GM19463 (cell line): Measurements from ENCODE around the gene PRRX2.

Experiments used
- ATAC-seq: cut with Tn5 transposase; IDR thresholded peaks from one replicate; pipeline ENCODE4 v1.9.1; 2021; ENCODE audit warnings: mild to moderate bottlenecking, moderate library complexity; ENCODE audit not compliant: unreplicated experiment

The PRRX2 gene

DNA sequence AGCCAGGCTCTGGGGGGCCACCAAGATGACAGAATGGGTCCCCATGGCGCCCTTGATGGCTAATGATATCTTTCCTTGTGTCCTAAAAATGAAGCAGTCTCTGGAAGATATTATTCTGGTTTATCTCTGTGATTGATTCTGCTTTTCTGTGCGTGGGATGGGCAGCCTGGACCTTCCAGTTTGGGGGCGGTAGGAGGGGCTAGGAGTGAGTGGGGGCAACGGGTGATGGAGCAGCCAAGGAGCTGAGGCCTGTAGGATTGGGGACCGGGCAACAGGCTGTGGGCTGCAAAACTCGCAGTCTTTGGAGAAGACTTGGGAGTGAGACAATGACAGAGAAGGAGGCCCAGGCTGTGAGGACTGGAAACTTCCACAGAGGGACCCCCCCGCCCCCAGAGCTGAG lies 8.8 kb downstream of the PRRX2 start:
- no peak for ATAC-seq

DNA sequence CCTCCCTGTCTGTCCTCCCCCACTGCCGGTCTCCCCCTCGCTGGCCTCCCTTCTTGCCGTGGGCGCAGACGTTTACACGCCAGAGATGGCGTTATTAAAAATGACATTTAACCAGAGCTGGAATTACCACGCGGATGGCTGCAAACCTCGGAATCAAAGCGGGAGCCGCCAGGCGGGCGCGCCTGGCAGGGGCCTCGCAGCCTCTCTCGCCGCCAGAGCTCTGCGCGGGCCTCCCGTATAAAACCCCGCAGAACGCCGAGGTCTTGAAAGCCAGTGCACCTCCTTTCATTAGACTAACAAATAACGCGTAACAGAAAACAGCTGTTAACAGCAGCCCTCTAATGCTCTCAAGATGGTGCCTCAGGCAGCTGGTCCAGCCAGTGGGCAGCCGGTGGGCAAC lies 10.2 kb downstream of the PRRX2 start:
- ATAC-seq: no peak

DNA sequence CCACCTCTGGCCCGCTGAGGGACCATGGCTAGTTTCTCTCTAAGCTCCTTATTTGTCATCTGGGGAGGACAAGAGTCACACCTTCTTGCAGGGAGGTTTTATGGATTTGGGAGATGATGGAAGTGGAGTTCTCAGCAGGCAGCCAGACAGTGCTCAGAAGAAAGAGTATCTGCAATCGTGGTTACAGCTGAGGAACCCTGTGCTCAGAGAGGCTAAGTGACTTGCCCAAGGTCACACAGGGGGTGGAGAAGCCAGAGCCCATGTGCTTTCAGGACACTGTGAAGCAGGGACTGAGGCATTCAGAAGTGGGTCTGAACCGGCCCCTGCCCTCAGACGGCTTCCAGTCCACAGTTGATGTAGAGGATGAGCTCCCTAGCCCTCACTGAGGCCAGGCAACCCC lies 10.8 kb downstream of the PRRX2 start:
- ATAC-seq: no peak

DNA sequence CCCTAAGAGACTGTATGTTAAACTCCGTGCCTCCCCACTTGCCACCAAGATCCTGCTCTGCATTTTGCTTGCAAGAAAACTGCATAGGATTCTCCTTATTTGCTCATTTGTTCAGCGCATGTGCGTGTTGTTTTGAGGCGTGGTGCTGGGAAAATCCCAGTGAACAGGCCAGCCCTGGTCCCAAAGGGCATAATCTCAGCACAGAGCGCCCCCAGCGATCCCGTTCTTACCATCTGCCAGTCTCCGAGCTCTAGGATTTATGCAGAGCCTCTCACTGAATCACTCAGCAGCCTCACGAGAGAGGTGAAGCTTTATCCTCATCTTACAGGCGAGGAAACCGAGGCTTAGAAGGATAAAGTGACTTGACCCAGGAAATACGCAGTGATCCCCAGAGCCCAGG lies 11.5 kb downstream of the PRRX2 start:
- ATAC-seq: no peak

DNA sequence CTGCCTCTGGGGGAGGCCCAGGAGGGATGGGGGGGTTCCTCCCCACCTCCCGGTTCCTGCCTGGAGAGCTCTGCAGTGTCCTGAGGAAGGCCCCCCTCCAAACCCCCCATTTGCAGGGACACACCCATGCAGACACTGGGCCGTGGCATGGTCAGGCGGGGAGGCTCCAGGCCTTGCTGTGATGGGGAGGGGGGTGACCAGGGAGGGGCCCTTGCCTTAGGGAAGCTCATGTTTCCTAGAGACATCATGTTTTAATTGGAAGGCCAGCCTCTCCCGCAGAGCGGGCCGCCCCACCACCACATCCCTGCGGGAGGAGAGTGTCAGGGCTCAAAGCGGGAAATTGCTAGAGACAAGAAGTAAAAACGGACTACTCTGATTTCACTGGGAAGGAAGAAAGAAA lies 12.0 kb downstream of the PRRX2 start:
- no peak for ATAC-seq

DNA sequence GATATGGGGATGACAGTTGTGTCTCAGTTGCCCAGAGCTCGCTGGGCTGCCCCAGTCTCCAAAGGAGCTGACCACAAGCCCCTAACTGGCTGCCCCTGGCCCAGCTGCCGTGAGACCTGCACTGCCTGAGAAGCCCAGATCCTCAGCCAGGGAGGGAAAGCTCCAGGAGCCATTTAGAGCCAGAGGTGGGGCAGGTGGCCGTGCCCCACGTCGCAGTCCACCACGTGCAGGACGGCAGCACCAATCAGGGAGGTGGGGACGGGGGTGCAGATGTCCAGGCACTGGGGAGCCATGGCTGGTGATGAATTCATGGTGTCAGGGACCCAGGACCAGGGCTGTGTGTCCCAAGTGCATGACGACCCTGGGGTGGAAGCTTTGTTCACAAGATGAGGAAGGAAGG lies 13.4 kb downstream of the PRRX2 start:
- ATAC-seq: no peak

DNA sequence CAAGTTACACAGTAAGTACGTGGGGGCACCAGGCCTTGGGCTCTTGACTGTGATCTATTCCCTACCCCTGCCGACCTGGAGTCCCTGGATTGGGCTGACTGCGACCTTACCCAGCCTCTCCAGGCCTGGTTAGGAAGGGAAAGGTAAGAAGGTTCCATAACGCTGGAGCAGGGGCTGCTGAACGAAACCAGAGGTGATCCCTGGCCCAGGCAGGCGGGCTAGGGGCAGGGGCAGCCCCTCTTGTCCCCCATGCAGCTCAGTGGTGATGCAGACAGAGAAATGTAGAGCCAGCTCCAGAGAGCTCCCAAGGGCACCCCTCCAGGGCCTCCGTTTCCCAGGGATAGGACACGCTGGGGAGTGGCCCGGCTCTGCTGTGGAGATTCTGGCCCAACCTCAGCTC lies 14.1 kb downstream of the PRRX2 start:
- ATAC-seq: no peak

DNA sequence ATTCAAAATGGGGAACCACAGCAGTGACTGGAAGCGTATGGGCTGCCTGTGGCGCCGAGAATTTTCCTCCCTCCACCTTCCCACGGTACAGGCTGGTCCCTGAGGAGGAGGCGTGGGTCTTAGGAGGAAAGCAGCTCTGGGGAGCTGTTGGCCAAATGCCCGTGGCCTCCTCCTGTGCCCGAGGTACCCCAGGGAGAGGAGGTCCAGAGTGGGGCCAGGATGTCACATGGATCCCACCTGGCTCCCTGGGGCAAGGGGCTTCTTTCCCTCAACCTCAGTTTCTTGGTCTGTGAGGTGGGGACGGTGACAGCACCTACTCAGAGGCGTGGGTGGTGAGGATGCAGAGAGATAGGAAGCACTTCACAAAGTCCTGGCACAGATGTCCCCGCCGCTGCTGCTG lies 16.5 kb downstream of the PRRX2 start:
- ATAC-seq: no peak

DNA sequence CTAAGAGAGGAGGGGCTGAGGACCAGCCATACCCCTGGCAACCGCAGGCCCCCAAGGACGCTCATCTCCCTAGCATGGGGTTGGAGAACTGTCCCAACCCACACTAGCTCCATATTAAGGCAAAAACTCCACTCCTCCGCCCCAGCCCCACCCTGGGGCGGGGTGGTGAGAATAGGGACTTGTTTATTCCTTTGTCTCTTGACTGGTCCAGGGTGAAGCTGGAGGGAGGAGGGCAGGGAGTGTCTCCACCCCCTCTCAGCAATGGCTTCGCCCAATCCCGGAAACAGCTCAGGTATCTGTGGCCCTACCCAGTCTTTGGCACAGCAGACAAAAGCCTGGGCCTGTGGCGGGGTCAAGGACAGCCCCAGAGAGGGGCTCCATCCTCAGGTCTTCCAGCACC lies 16.9 kb downstream of the PRRX2 start:
- no peak for ATAC-seq

DNA sequence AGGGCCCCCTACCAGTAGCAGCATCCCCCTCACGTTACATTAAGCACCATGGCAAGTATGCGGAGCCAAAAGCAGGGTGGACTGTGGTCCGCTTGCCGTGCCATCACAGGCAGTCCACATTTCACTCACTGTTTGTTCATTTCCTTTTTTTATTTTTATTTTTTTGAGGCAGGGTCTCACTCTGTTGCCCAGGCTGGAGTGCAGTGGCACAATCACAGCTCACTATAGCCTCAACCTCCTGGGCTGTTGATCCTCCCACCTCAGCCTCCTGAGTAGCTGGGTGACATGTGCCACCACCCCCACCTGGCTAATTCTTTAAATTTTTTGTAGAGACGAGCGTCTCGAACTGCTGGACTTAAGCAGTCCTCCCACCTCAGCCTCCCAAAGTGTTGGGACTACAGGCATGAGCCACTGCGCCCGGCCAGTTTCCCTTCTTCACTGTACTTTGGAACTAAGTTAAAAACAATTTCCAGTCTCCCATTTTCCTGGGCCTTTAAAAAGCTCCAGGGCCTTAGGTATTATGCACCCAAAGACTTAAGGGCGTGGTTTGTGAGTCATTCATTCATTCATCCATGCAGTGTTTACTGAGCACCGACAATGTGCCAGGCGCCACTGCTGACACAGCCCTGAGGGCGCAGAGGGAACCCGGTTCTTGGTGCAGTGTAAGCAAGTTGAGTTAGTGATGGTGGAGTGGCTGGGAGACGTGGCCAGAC lies 19.9 kb downstream of the PRRX2 start:
- ATAC-seq: no peak

DNA sequence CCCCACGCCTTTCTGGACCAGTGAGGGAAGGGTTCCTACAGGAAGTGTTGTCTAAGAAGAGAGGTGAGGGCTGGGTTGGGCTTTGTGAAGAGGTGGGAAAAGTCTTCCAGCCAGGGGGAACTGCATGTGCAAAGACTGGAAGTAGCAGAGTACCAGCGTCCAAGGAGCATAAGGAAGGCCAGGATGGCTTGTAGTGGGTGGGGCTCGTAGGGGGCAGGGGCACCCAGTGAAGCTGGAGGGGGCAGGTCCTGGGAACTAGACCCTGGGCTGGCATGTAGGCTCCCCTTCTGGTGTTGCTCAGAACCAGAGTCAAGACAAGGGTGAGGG lies 20.4 kb downstream of the PRRX2 start:
- ATAC-seq: no peak

DNA sequence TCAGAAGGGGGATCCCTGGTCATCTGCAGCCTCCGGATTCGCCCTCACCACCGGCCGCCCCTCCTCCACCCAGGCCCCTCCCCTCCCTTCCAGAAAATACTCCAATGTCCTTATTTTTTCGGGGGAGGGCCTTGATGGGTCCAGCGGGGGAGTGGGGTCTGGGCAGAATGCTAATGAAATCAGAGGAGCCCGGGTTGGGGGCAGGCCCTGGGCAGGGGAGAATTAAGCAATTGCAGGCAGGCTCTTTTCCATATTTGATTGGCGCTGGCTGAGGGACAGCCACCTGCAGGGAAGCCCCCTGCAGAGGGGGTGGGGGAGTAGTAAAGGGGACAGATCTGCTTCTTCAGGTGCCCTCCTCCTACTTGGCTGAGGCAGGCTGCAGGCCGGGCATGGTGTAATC lies 21.3 kb downstream of the PRRX2 start:
- ATAC-seq: no peak

DNA sequence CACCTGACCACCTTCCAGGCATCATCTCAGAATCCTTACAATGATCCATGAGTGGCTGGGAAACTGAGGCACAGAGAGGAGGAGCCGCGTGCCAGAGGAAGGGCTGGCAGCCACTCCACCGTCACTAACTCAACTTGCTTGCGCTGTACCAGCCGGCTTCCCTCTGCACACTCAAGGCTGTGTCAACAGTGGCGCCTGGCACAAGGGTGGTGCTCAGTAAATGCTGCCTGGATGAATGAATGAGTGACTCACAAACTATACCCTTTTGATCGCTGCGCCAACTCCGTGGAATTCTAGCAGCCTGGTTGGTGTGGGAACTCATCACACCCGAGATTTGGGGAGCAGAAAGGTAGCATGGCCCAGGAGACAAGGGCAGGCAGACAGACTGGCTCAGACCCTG lies 21.9 kb downstream of the PRRX2 start:
- ATAC-seq: no peak

DNA sequence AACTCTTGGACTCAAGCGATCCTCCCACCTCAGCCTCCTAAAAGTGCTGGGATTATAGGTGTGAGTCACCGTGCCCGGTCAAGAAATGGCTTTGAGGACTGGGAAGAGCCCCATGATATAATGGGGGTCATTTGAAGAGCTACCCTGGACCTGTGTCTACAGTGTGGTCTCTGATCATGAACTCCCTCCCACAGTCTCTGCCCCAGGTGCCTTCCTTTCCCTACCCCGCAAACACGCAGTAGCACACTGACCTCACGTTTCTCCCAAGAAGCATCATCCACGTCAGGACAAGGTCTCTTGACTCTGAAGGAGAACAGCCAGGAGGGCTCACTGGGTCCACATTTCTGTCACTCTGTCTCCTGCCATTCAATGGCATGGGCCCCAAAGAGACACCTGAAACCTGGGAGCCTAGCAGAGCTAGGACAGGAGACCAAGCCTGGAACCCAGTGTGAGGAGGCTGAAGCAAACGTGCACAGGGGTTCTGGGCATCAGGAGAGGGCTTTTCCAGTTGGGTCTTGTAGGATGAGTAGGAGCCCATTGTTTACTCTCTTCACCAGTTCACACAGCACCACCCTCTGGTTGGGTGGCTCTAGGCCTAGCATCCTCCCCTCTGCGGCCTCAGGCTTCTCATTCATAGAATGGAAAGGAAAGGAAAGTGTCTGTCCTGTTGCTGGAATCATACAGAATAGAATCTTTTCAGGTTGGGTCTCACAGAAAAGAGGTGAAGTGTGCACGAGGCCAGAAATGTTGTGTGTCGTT lies 23.0 kb downstream of the PRRX2 start:
- ATAC-seq: no peak

DNA sequence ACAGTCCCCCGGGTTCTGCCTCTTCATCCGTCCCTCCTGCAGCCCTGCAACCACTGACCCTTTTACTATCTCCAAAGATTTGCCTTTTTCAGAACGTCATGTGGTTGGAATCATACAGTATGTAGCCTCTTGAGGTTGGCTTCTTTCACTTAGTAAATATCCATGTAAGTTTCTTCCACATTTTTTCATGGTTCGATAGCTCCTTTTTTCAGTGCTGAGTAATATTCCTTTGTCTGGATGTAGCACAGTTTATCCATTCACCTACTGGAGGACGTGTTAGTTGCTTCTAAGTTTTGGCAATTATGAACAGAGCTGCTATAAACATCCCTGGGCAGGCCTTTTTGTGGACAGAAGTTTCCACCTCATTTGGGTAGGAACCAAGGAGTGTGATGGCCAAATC lies 27.1 kb downstream of the PRRX2 start:
- ATAC-seq: no peak

DNA sequence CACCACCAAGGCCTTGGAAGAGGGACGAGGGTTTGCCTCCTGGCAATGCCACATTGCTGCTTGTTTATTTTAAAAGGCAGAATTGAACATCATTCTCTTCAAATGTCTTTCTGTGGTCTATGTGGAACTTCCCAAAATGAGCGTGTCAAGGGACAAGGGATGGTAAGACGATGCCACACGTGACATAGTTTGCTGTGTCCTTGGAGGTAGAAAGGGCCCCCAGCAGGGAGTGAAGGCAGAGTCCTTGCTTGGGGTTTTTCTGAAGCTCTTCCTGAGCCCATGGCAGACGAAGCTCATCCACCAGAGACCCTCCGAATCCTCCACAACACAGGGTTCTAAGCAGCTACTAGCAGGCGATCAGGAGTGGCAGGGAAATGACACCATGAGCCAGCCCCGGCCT lies 28.3 kb downstream of the PRRX2 start:
- no peak for ATAC-seq

DNA sequence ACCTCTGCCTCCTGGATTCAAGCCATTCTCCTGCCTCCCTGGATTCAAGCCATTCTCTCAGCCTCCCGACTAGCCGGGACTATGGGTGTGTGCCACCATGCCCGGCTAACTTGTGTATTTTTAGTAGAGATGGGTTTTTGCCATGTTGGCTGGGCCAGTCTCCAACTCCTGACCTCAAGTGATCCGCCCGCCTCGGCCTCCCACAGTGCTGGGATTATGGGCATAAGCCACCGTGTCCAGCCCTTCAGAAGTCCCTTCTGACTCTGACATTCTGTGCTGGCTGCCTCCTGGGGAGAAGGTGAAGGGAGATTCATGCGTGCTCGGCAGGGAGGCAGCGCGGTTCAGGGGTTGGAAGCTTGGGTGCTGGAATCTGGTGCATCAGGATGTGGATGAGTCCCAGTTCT lies 28.8 kb downstream of the PRRX2 start:
- ATAC-seq: no peak

DNA sequence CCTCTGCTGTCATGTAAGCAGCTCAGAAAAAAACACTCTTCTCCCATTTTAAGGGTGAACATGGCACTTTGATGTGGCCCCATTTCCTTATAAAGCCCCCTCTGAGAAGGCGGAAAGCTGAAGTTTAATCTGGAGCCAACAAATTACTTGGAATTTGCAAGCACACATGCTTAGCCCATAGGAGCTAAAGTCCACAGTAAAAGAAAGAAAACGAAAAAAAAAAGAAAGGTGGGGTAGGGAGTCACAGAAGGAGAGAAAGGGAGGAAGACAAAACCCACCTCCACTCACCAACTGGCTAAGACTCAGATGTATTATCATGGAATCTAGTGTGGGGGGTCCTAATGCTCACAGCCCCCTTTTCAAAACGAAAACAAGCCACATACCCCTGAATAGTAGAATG lies 30.4 kb downstream of the PRRX2 start:
- ATAC-seq: no peak

DNA sequence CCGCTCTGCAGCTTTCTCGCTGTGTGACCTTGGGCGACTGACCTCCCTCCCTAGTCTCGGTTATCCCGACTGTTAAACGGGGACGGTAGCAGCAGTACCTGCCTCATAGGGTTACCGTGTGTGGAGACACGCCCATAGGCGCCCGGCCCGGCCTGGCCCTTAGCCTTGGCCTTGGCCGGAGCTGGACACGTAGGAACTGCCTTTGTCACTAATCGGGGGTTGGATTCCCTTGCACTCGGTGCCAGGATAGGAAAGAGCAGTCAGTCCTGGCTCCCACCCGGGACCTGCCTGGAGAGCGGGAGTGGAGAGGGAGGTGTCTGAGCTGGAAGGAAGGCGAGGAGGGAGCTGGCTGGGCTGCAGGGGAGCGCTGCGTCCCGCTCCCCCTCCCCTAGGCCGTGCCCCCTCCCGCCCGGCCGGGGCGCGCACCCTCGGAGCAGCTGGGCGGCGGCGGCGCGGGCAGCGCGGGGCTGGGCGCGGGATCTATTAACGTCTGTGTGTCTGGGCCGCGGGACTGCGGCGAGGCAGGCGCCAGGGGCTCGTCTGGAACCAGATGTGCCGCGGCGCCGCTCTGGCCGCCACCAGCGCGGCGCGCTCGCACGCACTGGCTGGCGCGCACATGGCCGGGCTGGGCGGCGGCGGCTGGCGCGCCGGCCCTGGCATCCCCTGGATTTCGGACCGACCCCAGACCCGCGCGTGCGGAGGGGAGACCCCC lies 31.7 kb downstream of the PRRX2 start:
- no peak for ATAC-seq

DNA sequence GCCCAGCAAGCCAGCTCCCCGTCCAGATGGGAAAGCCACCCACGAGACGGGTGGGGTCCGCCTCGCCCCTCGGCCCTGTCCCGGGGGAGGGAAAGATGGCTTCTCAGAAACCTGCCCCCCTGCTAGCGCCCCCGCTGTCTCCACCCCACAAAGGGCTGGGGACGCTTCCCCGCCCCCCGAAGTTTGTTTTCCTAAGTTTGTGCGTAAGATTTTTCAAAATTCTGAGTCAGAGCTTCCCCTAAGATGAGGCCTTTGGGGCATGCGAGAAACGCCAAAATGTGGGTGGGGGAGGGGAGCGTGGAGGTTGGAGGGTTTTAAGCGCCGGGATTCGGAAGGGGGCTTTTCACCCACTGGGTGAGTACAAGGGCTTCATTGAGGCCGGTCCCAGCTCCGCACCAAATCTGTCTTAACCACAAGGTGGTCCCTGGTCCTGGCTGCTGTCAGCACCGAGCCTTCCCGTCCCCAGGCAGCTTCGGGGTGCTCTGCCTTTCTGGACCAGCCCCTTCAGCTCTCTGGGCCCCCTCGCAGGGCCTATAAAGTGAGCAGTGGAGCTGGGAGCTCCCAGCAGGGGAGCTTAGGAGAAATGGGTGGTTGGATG lies 32.3 kb downstream of the PRRX2 start:
- no peak for ATAC-seq

DNA sequence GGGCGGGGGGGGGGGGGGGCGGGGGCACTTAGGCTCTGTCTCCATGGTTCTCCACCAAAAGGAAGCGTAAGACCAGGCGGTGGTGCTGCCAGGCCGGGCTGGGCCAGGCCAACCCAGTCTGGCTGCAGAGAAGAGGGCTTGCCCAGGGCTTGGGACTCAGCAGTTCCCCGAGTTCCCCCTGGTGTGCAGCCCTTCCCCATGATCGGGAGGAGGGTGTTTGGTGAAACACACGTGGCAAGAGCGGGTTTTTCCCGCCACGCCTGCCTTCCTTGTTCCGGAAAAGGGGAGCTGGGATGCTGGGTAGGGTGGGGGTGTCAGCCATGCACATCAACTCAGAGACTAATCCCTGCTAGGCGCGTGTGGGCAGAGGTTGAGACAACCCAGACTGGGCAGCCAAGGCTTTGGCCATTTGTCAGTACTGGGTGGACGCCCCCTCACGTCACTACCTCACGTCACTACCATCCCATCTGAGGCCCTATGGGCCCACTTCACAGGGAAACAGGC lies 32.9 kb downstream of the PRRX2 start:
- no peak for ATAC-seq

DNA sequence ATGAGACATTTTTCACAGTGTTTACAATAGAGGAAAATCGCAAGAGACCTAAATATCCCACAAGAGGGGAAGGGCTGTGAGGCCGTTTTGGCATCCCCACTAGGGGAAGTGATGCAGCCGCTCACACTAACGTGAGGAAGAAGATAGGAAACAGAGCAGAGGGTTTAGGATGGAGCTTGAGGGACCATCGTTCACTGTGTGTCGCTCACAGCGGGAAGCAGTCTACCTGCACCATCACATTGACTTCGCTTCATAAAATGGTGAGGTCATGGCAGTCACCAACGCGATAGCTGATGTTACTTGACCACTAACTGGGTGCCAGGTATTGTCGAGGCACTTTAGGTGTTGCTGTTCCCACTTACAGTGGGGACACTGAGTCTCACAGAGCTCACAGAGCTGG lies 35.6 kb downstream of the PRRX2 start:
- ATAC-seq: no peak
